Ishikawa (cell line): Measurements from ENCODE around the gene GSTCD.

Experiments
- CREB1 ChIP-seq: IDR thresholded peaks from 2 replicates; pipeline ENCODE4 v1.6.1; 2012; ENCODE audit warnings: low read depth
- EP300 ChIP-seq: IDR thresholded peaks from 2 replicates; pipeline ENCODE4 v1.6.1; 2012; ENCODE audit warnings: borderline replicate concordance
- FOXM1 ChIP-seq: IDR thresholded peaks from 2 replicates; pipeline ENCODE4 v1.6.1; 2012; ENCODE audit warnings: low read depth, borderline replicate concordance
- NFIC ChIP-seq: IDR thresholded peaks from 2 replicates; pipeline ENCODE4 v1.6.1; 2012
- USF1 ChIP-seq: IDR thresholded peaks from 2 replicates; pipeline ENCODE4 v1.6.1; 2012
- YY1 ChIP-seq: IDR thresholded peaks from 2 replicates; pipeline ENCODE4 v1.6.1; 2012; ENCODE audit warnings: low read depth
- ZBTB7A ChIP-seq: IDR thresholded peaks from 2 replicates; pipeline ENCODE4 v1.6.1; 2012; ENCODE audit warnings: low read depth
- TF ChIP-seq, protein P1 (sequence below): IDR thresholded peaks from 2 replicates; pipeline ENCODE4 v1.6.1; 2012; ENCODE audit warnings: low read depth, mild to moderate bottlenecking
- TF ChIP-seq, protein P2 (sequence below): IDR thresholded peaks from 2 replicates; pipeline ENCODE4 v1.6.1; 2012

DNA sequence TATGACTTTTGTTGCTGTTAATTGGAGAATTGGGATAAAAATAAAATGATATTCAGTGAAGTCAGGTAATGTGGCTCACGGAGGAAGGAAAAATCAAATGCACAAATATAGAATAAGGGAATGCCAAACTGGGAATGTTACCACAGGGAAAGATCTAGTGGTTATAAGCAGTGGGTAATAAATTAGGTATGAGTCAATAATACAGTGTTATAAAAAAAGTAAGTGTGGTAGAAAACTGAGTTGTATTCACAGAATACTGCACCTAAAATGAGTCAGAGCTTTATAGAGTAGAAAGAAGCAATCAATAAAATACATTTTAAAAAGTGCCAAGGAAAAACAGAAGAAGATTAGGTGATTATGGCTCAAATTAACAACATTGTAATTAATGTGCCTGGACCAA is 34.6 kb upstream of the GSTCD start:
- TF ChIP-seq EP300 (no peak), CREB1 (no peak), YY1 (no peak), FOXM1 (no peak), ZBTB7A (no peak), NFIC (no peak), USF1 (no peak)
- TF ChIP-seq, protein P1, sequence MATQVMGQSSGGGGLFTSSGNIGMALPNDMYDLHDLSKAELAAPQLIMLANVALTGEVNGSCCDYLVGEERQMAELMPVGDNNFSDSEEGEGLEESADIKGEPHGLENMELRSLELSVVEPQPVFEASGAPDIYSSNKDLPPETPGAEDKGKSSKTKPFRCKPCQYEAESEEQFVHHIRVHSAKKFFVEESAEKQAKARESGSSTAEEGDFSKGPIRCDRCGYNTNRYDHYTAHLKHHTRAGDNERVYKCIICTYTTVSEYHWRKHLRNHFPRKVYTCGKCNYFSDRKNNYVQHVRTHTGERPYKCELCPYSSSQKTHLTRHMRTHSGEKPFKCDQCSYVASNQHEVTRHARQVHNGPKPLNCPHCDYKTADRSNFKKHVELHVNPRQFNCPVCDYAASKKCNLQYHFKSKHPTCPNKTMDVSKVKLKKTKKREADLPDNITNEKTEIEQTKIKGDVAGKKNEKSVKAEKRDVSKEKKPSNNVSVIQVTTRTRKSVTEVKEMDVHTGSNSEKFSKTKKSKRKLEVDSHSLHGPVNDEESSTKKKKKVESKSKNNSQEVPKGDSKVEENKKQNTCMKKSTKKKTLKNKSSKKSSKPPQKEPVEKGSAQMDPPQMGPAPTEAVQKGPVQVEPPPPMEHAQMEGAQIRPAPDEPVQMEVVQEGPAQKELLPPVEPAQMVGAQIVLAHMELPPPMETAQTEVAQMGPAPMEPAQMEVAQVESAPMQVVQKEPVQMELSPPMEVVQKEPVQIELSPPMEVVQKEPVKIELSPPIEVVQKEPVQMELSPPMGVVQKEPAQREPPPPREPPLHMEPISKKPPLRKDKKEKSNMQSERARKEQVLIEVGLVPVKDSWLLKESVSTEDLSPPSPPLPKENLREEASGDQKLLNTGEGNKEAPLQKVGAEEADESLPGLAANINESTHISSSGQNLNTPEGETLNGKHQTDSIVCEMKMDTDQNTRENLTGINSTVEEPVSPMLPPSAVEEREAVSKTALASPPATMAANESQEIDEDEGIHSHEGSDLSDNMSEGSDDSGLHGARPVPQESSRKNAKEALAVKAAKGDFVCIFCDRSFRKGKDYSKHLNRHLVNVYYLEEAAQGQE: no peak
- TF ChIP-seq, protein P2, sequence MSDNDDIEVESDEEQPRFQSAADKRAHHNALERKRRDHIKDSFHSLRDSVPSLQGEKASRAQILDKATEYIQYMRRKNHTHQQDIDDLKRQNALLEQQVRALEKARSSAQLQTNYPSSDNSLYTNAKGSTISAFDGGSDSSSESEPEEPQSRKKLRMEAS: no peak
